Dermis lymphatic vessel endothelial cell (primary cell): Measurements from ENCODE around the gene HSD17B14. TPM values are rescaled to one million over a fixed set of nuclear protein-coding genes. Genes with fewer than 3 reads are reported as not detected.

ENCODE experiments used
- total RNA-seq: library from RNA; depleted of rRNA; stranded (reverse); fragments of >200 nt; gene quantifications from 2 replicates; pipeline ENCODE4 v1.2.1, GENCODE V29; 2014

HSD17B14 gene
- 3.0 and 6.2 TPM in 2 replicates for total RNA-seq

DNA sequence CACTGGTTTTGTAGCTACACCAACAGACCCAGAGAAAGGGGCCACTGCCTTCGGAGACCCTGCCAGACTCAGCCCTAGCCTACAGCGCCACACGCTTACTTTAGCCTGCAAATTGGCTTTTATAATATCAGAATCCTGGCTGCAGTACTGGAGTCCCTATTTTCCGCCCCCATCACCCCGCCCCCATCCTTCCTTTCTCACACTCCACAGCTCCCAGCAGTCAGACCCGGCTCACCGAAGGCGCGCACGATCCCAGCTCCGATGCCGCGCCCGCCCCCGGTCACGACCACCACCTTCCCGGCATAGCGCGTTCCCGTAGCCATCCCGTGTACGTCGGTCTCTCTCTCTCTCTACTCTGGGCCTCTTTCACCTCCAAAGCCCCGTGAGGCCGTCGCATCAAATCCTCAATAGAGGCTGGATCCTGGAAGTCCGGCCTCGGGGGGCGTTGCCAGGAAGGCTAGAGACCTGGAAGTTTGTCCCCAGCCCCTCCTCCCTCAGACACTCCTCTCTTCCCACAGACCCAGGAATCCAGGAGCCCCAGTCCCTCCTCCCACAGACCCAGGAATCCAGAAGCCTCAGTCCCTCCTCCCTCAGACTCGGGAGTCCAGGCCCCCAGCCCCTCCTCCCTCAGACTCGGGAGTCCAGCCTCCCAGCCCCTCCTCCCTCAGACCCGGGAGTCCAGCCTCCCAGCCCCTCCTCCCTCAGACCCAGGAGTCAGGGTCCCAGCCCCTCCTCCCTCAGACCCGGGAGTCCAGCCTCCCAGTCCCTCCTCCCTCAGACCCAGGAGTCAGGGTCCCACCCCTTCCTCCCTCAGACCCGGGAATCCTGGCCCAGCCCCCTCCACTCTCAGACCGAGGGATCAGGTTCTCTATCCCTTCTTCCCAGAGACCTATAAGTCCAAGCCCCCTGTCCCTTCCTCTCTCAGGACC is at the start of gene HSD17B14:
HSD17B14 (minus strand) TSS at position 403 of the 929 bp plus-strand sequence; CDS start at position 323, 80 bp downstream.

DNA sequence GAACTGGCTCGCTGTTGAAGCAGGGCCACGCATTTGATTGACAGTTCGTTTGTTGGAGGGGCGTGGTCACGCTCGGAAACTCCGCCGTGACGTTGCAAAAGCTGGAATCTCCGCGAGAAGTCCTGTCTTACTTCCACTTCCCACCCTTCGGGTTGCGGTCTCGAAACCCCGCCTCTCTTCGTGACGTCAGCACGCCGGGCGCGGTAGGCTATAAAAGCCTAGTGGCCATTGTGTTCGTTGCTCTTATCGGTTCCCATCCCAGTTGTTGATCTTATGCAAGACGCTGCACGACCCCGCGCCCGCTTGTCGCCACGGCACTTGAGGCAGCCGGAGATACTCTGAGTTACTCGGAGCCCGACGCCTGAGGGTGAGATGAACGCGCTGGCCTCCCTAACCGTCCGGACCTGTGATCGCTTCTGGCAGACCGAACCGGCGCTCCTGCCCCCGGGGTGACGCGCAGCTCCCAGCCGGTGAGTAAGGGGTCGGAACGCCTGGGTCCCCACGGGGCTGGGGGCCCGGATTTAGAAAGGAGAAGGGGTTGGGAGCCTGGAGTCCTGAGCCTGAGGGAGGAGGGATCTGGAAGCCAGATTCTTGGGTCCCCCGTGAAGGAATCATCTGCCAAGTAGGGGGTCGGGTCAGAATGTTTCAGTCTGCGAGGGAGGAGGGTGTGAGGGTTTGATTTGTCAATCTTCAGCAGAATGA is 36.0 kb upstream of the HSD17B14 start, which contains the start of gene PPP1R15A:
PPP1R15A (plus strand) TSS at position 240 of the 702 bp plus-strand sequence. CDS start 813 bp downstream, outside the sequence.

DNA sequence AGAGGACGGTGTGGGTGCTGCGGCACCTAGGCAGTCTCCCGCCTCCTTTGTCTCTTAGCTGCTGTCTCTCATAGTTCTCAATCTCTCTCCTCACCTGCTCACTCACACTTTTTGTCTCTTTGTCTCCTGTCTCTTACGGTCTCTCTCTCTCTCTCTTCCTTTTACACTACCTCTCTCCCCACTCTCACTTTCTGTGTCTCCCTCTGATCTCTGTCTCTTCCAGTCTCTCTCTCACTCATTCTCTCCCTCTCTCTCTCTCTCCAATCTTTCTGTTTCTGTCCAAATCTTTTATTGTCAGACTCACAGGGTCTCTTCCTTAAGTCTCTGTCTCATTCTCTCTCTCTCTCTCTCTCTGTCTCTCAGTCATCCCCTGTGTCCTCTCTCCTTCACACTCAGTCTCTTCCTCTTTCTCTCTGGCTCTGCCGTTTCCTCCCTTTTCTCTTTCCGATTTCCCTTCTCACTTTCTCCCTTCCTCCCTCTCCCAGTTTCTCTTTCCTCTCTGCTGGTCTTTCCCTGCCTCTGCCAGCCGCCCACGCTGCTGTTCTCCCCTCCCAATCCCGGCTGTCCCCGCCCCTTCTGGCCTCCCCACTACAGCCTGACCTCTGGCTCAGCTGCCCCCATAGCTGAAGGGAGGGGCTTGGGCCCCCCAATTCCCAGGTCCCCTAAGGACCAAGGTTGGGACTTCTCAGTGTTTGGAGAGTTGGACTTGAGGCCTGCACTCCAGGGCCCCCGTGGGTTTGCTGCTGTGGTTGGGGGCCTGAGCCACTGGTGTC is 32.0 kb upstream of the HSD17B14 start, which contains the start of gene PLEKHA4:
PLEKHA4 (minus strand) TSS at position 504 of the 773 bp plus-strand sequence. CDS start 997 bp downstream, outside the sequence.

Other genes with a start within 250 kb of the HSD17B14 start
- gene SPACA4, start 229.7 kb downstream of the HSD17B14 start, total RNA-seq, result not detected in 2 replicates
- 0.22 and 0.60 TPM in 2 replicates for gene FAM83E, start 221.4 kb downstream of the HSD17B14 start, total RNA-seq
- gene RPL18, start 217.3 kb downstream of the HSD17B14 start, total RNA-seq, result 2,542 and 4,069 TPM in 2 replicates
- gene SPHK2, start 217.0 kb downstream of the HSD17B14 start, total RNA-seq, result 4.0 and 4.9 TPM in 2 replicates
- 1.9 and 2.1 TPM in 2 replicates for gene DBP, start 199.1 kb downstream of the HSD17B14 start, total RNA-seq
- gene CA11, start 190.3 kb downstream of the HSD17B14 start, total RNA-seq, result 4.0 and 9.8 TPM in 2 replicates
- gene NTN5, start 163.5 kb downstream of the HSD17B14 start, total RNA-seq, result not detected in 2 replicates
- gene FUT2, start 140.5 kb downstream of the HSD17B14 start, total RNA-seq, result not detected in 2 replicates
- gene MAMSTR, start 116.8 kb downstream of the HSD17B14 start, total RNA-seq, result 0.09 and 0.11 TPM in 2 replicates
- gene RASIP1, start 95.9 kb downstream of the HSD17B14 start, total RNA-seq, result 52.8 and 61.2 TPM in 2 replicates
- 0.43 and 0.52 TPM in 2 replicates for gene IZUMO1, start 89.6 kb downstream of the HSD17B14 start, total RNA-seq
- gene FUT1, start 83.8 kb downstream of the HSD17B14 start, total RNA-seq, result 7.8 and 9.8 TPM in 2 replicates
- gene FGF21, start 81.0 kb downstream of the HSD17B14 start, total RNA-seq, result not detected in 2 replicates
- gene BCAT2, start 25.5 kb downstream of the HSD17B14 start, total RNA-seq, result 23.5 and 26.8 TPM in 2 replicates
- gene PLEKHA4, start 32.1 kb upstream of the HSD17B14 start, total RNA-seq, result 5.3 and 7.6 TPM in 2 replicates
- 34.9 and 52.9 TPM in 2 replicates for gene PPP1R15A, start 35.9 kb upstream of the HSD17B14 start, total RNA-seq
- gene TULP2, start 62.3 kb upstream of the HSD17B14 start, total RNA-seq, result 0.09 and 0.11 TPM in 2 replicates
- gene NUCB1, start 63.8 kb upstream of the HSD17B14 start, total RNA-seq, result 142 and 143 TPM in 2 replicates
- not detected in 2 replicates for gene DHDH, start 97.2 kb upstream of the HSD17B14 start, total RNA-seq
- gene BAX, start 118.4 kb upstream of the HSD17B14 start, total RNA-seq, result 71.3 and 87.3 TPM in 2 replicates
- gene FTL, start 128.8 kb upstream of the HSD17B14 start, total RNA-seq, result 786 and 994 TPM in 2 replicates
- 13.4 and 13.8 TPM in 2 replicates for gene GYS1, start 156.8 kb upstream of the HSD17B14 start, total RNA-seq
- gene RUVBL2, start 157.4 kb upstream of the HSD17B14 start, total RNA-seq, result 106 and 141 TPM in 2 replicates
- 0.17 and 0.22 TPM in 2 replicates for gene LHB, start 180.6 kb upstream of the HSD17B14 start, total RNA-seq
- gene CGB3, start 187.8 kb upstream of the HSD17B14 start, total RNA-seq, result not detected in 2 replicates
- gene CGB2, start 195.4 kb upstream of the HSD17B14 start, total RNA-seq, result not detected in 2 replicates
- gene CGB1, start 200.4 kb upstream of the HSD17B14 start, total RNA-seq, result not detected in 2 replicates
- not detected in 2 replicates for gene CGB5, start 207.4 kb upstream of the HSD17B14 start, total RNA-seq
- gene CGB8, start 212.6 kb upstream of the HSD17B14 start, total RNA-seq, result not detected in 2 replicates
- not detected in 2 replicates for gene CGB7, start 221.3 kb upstream of the HSD17B14 start, total RNA-seq
- gene NTF4, start 228.3 kb upstream of the HSD17B14 start, total RNA-seq, result not detected in 2 replicates
- gene KCNA7, start 236.2 kb upstream of the HSD17B14 start, total RNA-seq, result under 0.01 TPM in 1 of 2 replicates, not detected in the other
- 149 and 151 TPM in 2 replicates for gene SNRNP70, start 249.0 kb upstream of the HSD17B14 start, total RNA-seq